Neural cell (in vitro differentiated cells): ENCODE measurements around the gene CHDH. TPM values are rescaled to one million over a fixed set of nuclear protein-coding genes. Genes with fewer than 3 reads are reported as not detected.

Experiments
- H2AFZ ChIP-seq: fragments of 200-600, 300-800 bp; sonication (generic), shearing (Covaris generic); 2 replicates; pipeline ENCODE4 v1.6.0; 2014; ENCODE audit warnings: low read depth, mild to moderate bottlenecking, antibody characterized with exemption, low read length, moderate library complexity
- H3F3A ChIP-seq: fragments of 200-600 bp; shearing (Covaris generic); 2 replicates; pipeline ENCODE4 v1.6.1; 2016; ENCODE audit warnings: mild to moderate bottlenecking, moderate library complexity, mixed read lengths, antibody characterized with exemption, low read length; ENCODE audit not compliant: insufficient read depth, poor library complexity, severe bottlenecking
- H3K27ac ChIP-seq: fragments of 200-600, 300-800 bp; sonication (generic), shearing (Covaris generic); 2 replicates; pipeline ENCODE4 v1.5.1; 2014; ENCODE audit warnings: mild to moderate bottlenecking, low read length, moderate library complexity
- H3K27me3 ChIP-seq: fragments of 300-800, 200-600 bp; sonication (generic), shearing (Covaris generic); 2 replicates; pipeline ENCODE4 v1.6.0; 2014; ENCODE audit warnings: mild to moderate bottlenecking, low read depth, low read length, moderate library complexity; ENCODE audit not compliant: insufficient read depth
- H3K36me3 ChIP-seq: fragments of 300-800, 200-600 bp; sonication (generic), shearing (Covaris generic); 2 replicates; pipeline ENCODE4 v1.5.1; 2014; ENCODE audit warnings: mild to moderate bottlenecking, antibody characterized with exemption, low read length, moderate library complexity; ENCODE audit not compliant: insufficient read depth
- H3K4me2 ChIP-seq: fragments of 300-800, 200-600 bp; sonication (generic), shearing (Covaris generic); 2 replicates; pipeline ENCODE4 v1.6.0; 2014; ENCODE audit warnings: mild to moderate bottlenecking, low read length
- H3K4me3 ChIP-seq: fragments of 300-800, 200-600 bp; sonication (generic), shearing (Covaris generic); 2 replicates; pipeline ENCODE4 v1.5.1; 2014; ENCODE audit warnings: mild to moderate bottlenecking, low read length, moderate library complexity
- H3K79me2 ChIP-seq: fragments of 200-600 bp; shearing (Covaris generic); replicated peaks from 2 replicates; pipeline ENCODE4 v1.6.0; 2014; ENCODE audit warnings: mild to moderate bottlenecking, low read length, moderate library complexity; ENCODE audit not compliant: insufficient read depth
- H3K9ac ChIP-seq: fragments of 300-800, 200-600 bp; sonication (generic), shearing (Covaris generic); 2 replicates; pipeline ENCODE4 v1.6.1; 2016; ENCODE audit warnings: mild to moderate bottlenecking, low read length, mixed read lengths
- H3K9me2 ChIP-seq: fragments of 200-600 bp; shearing (Covaris generic); 2 replicates; pipeline ENCODE4 v1.6.1; 2016; ENCODE audit warnings: mild to moderate bottlenecking, low read length, mixed read lengths; ENCODE audit not compliant: insufficient read depth
- H3K9me3 ChIP-seq: fragments of 200-600, 300-800 bp; sonication (generic), shearing (Covaris generic); 2 replicates; pipeline ENCODE4 v1.6.1; 2016; ENCODE audit warnings: mild to moderate bottlenecking, mixed run types, low read length, moderate library complexity, mixed read lengths
- H4K20me1 ChIP-seq: fragments of 200-600 bp; shearing (Covaris generic); 2 replicates; pipeline ENCODE4 v1.6.1; 2016; ENCODE audit warnings: mild to moderate bottlenecking, mixed run types; ENCODE audit not compliant: insufficient read depth
- CTCF ChIP-seq: fragments of 450-650 bp; IDR thresholded peaks from 2 replicates; pipeline ENCODE4 v1.5.1; 2014; ENCODE audit warnings: antibody characterized with exemption, mild to moderate bottlenecking, moderate library complexity; ENCODE audit not compliant: poor library complexity, severe bottlenecking
- EP300 ChIP-seq: fragments of 450-650 bp; conservative IDR thresholded peaks from 2 replicates; pipeline ENCODE4 v1.6.1; 2014; ENCODE audit warnings: antibody characterized with exemption, mild to moderate bottlenecking, moderate library complexity; ENCODE audit not compliant: poor library complexity, severe bottlenecking
- EZH2 ChIP-seq: fragments of 200-600, 300-800 bp; shearing (Covaris generic), sonication (generic); IDR thresholded peaks from 2 replicates; pipeline ENCODE4 v1.6.1; 2014; ENCODE audit warnings: antibody characterized with exemption, low read length, borderline replicate concordance, mild to moderate bottlenecking; ENCODE audit not compliant: insufficient read depth, poor library complexity, severe bottlenecking
- MXI1 ChIP-seq: fragments of 450-650 bp; conservative IDR thresholded peaks from 2 replicates; pipeline ENCODE4 v1.6.1; 2014; ENCODE audit warnings: antibody characterized with exemption, mild to moderate bottlenecking; ENCODE audit not compliant: poor library complexity, severe bottlenecking
- POLR2AphosphoS5 ChIP-seq: IDR thresholded peaks from 2 replicates; pipeline ENCODE4 v1.6.1; 2012
- RAD21 ChIP-seq: fragments of 450-650 bp; conservative IDR thresholded peaks from 2 replicates; pipeline ENCODE4 v1.6.1; 2014; ENCODE audit warnings: antibody characterized with exemption, mild to moderate bottlenecking, moderate library complexity
- REST ChIP-seq: IDR thresholded peaks from 2 replicates; pipeline ENCODE4 v1.6.1; 2012; ENCODE audit warnings: borderline replicate concordance
- SMC3 ChIP-seq: fragments of 450-650 bp; conservative IDR thresholded peaks from 2 replicates; pipeline ENCODE4 v1.6.1; 2014; ENCODE audit warnings: antibody characterized with exemption, mild to moderate bottlenecking, moderate library complexity; ENCODE audit not compliant: poor library complexity
- TAF1 ChIP-seq: IDR thresholded peaks from 2 replicates; pipeline ENCODE4 v1.6.1; 2012; ENCODE audit warnings: low read depth
- polyA plus RNA-seq: library from polyadenylated mRNA; depleted of rRNA; stranded (reverse); fragments of >200 nt; gene quantifications from 2 replicates; pipeline ENCODE4 v1.2.3, GENCODE V29; 2014

CHDH gene
- polyA plus RNA-seq, 1 donor from 2014 or later: 0.17 TPM

- no peak overlapping the region for H2AFZ ChIP-seq
- H3F3A ChIP-seq: no peaks in the 10 kb centered on the region
- no peaks in the 10 kb centered on the region for H3K27me3 ChIP-seq
- no peaks in the 10 kb centered on the region for H3K36me3 ChIP-seq
- H3K9me2 ChIP-seq: no peaks in the 10 kb centered on the region
- H3K9ac ChIP-seq: no peak overlapping the region
- H3K27ac ChIP-seq: no peak overlapping the region
- no peaks in the 10 kb centered on the region for H4K20me1 ChIP-seq
- H3K9me3 ChIP-seq: no peaks in the 10 kb centered on the region
- H3K79me2 ChIP-seq: no peaks in the 10 kb centered on the region
- TF ChIP-seq EP300 (no peak), TAF1 (no peak), REST (no peak), CTCF (no peak), SMC3 (no peak), RAD21 (no peak), EZH2 (no peak), POLR2AphosphoS5 (no peak)
- H3K4me3 ChIP-seq: no peak overlapping the region
- no peak overlapping the region for H3K4me2 ChIP-seq
Measured at GRCh38 chr3:53815651-53816050, 30.6 kb downstream of the CHDH start.

- TF ChIP-seq TAF1 (no peak), MXI1 (no peak), POLR2AphosphoS5 (no peak), EP300 (no peak), RAD21 (no peak), SMC3 (no peak)
- H3K27me3 ChIP-seq: no peaks in the 10 kb centered on the region
- H3K9ac ChIP-seq: no peak overlapping the region
- no peak overlapping the region for H3K4me3 ChIP-seq
- H3K9me2 ChIP-seq: no peaks in the 10 kb centered on the region
- no peak overlapping the region for H3K27ac ChIP-seq
- H3K79me2 ChIP-seq: no peaks in the 10 kb centered on the region
- peaks cover 1% of the 10 kb centered on the region for H3K36me3 ChIP-seq
- no peak overlapping the region for H2AFZ ChIP-seq
- H3K9me3 ChIP-seq: no peaks in the 10 kb centered on the region
- no peak overlapping the region for H3K4me2 ChIP-seq
- no peaks in the 10 kb centered on the region for H4K20me1 ChIP-seq
- H3F3A ChIP-seq: no peaks in the 10 kb centered on the region
Measured at GRCh38 chr3:53815067-53815466, 31.2 kb downstream of the CHDH start.
